Measurements from ENCODE around the gene BNC2. TPM values are rescaled to one million over a fixed set of nuclear protein-coding genes. Genes with fewer than 3 reads are reported as not detected.

BNC2 gene
- total and polyA plus RNA-seq, 2 of the 4 experiments (the other 2 are of a cell fraction), result 15.5 to 45.2 TPM

- Histone ChIP-seq H3K9me3 (ENCODE audit: control insufficient read depth, insufficient read depth, low read length) (no peaks in the 10 kb centered on the region), H3K27ac (ENCODE audit: insufficient read depth, low read length) (no peak overlapping the region), H4K20me1 (ENCODE audit: insufficient read depth, low read length) (no peaks in the 10 kb centered on the region; the same call in 1 of the 2 replicates), H3K56ac (ENCODE audit: extremely low read depth, insufficient read depth, low read length) (no peak overlapping the region), H4K91ac (ENCODE audit: insufficient read depth, low read depth, low read length) (no peak overlapping the region), H2AFZ (replicated peaks; ENCODE audit: low read length, poor library complexity) (no peak overlapping the region), H3K4me2 (ENCODE audit: low read depth, low read length) (no peak overlapping the region), H3K9ac (ENCODE audit: low read depth, low read length) (no peak overlapping the region), H3K4me3 (ENCODE audit: insufficient read depth, low read depth, low read length) (no peak overlapping the region), H3K14ac (replicated peaks; ENCODE audit: low read depth, low read length) (no peak overlapping the region), H3K23ac (ENCODE audit: low read depth, low read length) (no peak overlapping the region), H4K5ac (ENCODE audit: low read depth, low read length) (peak overlapping the region; percentile 19; the same call in 1 of the 2 replicates), H3K4ac (ENCODE audit: low read depth, low read length) (no peak overlapping the region), H2AK5ac (ENCODE audit: low read depth, low read length) (no peak overlapping the region), H2BK120ac (ENCODE audit: low read depth, low read length) (no peak overlapping the region), H4K8ac (ENCODE audit: low read depth in 2 of 2, low read length in 2 of 2) (no peak overlapping the region), H3K79me1 (ENCODE audit: low read depth in 1 of 2, low read length in 2 of 2) (peaks cover 25 to 61% of the 10 kb centered on the region in 2 experiments), H3K9me1 (ENCODE audit: insufficient read depth, low read length) (0 out of 2 replicates have a peak, but pooled peaks cover 3% of the 10 kb centered on the region), H2BK15ac (ENCODE audit: low read depth, low read length) (no peak overlapping the region), H3K27me3 (ENCODE audit: control insufficient read depth, insufficient read depth, low read length) (no peaks in the 10 kb centered on the region), H2AK9ac (replicated peaks; ENCODE audit: low read depth, low read length, poor library complexity) (no peak overlapping the region), H2BK20ac (ENCODE audit: low read depth, low read length) (no peak overlapping the region), H3K36me3 (ENCODE audit: control insufficient read depth, insufficient read depth, low read length) (no peaks in the 10 kb centered on the region), H3K4me1 (ENCODE audit: control insufficient read depth, insufficient read depth, low read length) (peaks cover 10% of the 10 kb centered on the region), H2BK5ac (ENCODE audit: low read depth, low read length, poor library complexity, severe bottlenecking) (no peak overlapping the region), H3K18ac (ENCODE audit: low read depth, low read length) (no peak overlapping the region)
- no peak for TF ChIP-seq RAD21 (IDR thresholded peaks at IDR 0.05; ENCODE audit: low read length)
- TF ChIP-seq CHD1 (IDR thresholded peaks at IDR 0.05; ENCODE audit: low read depth, low read length), result no peak
- no peak for TF ChIP-seq NFE2L2 (IDR thresholded peaks at IDR 0.05; ENCODE audit: low read depth, low read length)
- TF ChIP-seq RFX5 (IDR thresholded peaks at IDR 0.05; ENCODE audit: low read depth, low read length), result no peak
- TF ChIP-seq POLR2A (IDR thresholded peaks at IDR 0.05; ENCODE audit: low read depth, low read length), result no peak
- TF ChIP-seq MXI1 (IDR thresholded peaks at IDR 0.05; ENCODE audit: borderline replicate concordance, low read depth, low read length), result no peak
- no peak for TF ChIP-seq BHLHE40 (IDR thresholded peaks at IDR 0.05; ENCODE audit: low read depth, low read length)
- TF ChIP-seq SMC3 (IDR thresholded peaks at IDR 0.05; ENCODE audit: low read depth, low read length), result no peak
- TF ChIP-seq RCOR1 (IDR thresholded peaks at IDR 0.05; ENCODE audit: insufficient replicate concordance, low read length), result no peak
- no peak for TF ChIP-seq CEBPB (IDR thresholded peaks at IDR 0.05; ENCODE audit: low read depth, low read length)
- TF ChIP-seq MAFK (IDR thresholded peaks at IDR 0.05; ENCODE audit: low read depth, low read length), result no peak
- no peak for TF ChIP-seq ELK1 (IDR thresholded peaks at IDR 0.05; ENCODE audit: borderline replicate concordance, low read depth, low read length)
- no peak for TF ChIP-seq FOS (IDR thresholded peaks at IDR 0.05; ENCODE audit: low read depth, low read length)
- TF ChIP-seq CTCF (conservative IDR thresholded peaks at IDR 0.05; ENCODE audit: low read depth, low read length), result no peak
- no peak for TF ChIP-seq MAZ (IDR thresholded peaks at IDR 0.05; ENCODE audit: borderline replicate concordance, low read depth, low read length)
- dilution Hi-C loops (cut with HindIII; ENCODE audit: low sequenced_read_pairs, unreplicated experiment) (no loop called here), in situ Hi-C loops (cut with MboI; ENCODE audit: low sequenced_read_pairs) (no loop called here), intact Hi-C loops (cut with micrococcal nuclease) (no loop called here)
- ChIA-PET POLR2A (ENCODE audit: unreplicated experiment) (no interaction called here), CTCF (no interaction called here)
- DNase-seq, result no peak
- WGBS, 2 experiments (ENCODE audit: extremely low coverage in 2 of 2, insufficient read length in 1 of 2), result no CpG with 5 or more reads among the region's 3 CpGs
- ATAC-seq (ENCODE audit: low read depth), result no peak
- BruUV-seq (replicated peaks), result no TSS peak
These were observed 37.1 kb downstream of the BNC2 start for GRCh38 chr9:16833296-16833835.
